DOHH2 (cell line): Measurements from ENCODE around the gene DCAF6.

Experiments
- H3F3A ChIP-seq: fragments of 200-600 bp; sonication (generic), shearing (Covaris generic); 2 replicates; pipeline ENCODE4 v1.6.0; 2016; ENCODE audit warnings: antibody characterized with exemption, mild to moderate bottlenecking; ENCODE audit not compliant: control insufficient read depth, insufficient read depth
- H3K27ac ChIP-seq: fragments of 200-600 bp; sonication (generic); 2 replicates; pipeline ENCODE4 v1.5.1; 2014; ENCODE audit warnings: low read depth, mild to moderate bottlenecking, low read length, moderate library complexity
- H3K27me3 ChIP-seq: fragments of 200-600 bp; sonication (generic); 2 replicates; pipeline ENCODE4 v1.6.1; 2014; ENCODE audit warnings: mild to moderate bottlenecking, low read length, mixed read lengths; ENCODE audit not compliant: control insufficient read depth
- H3K36me3 ChIP-seq: fragments of 200-600 bp; sonication (generic); 2 replicates; pipeline ENCODE4 v1.6.1; 2014; ENCODE audit warnings: mild to moderate bottlenecking, low read length, moderate library complexity, mixed read lengths; ENCODE audit not compliant: control insufficient read depth
- H3K4me1 ChIP-seq: fragments of 200-600 bp; sonication (generic); 2 replicates; pipeline ENCODE4 v1.6.1; 2014; ENCODE audit warnings: mild to moderate bottlenecking, low read length, mixed read lengths; ENCODE audit not compliant: control insufficient read depth
- H3K4me2 ChIP-seq: fragments of 200-600 bp; sonication (generic); 2 replicates; pipeline ENCODE4 v1.6.0; 2014; ENCODE audit warnings: mild to moderate bottlenecking, low read length, moderate library complexity
- H3K4me3 ChIP-seq: fragments of 200-600 bp; sonication (generic); 2 replicates; pipeline ENCODE4 v1.5.1; 2014; ENCODE audit warnings: mild to moderate bottlenecking, low read length, mixed read lengths
- H3K79me2 ChIP-seq: fragments of 200-600 bp; sonication (generic); 2 replicates; pipeline ENCODE4 v1.6.1; 2014; ENCODE audit warnings: mild to moderate bottlenecking, low read length, mixed read lengths; ENCODE audit not compliant: control insufficient read depth
- H3K9me2 ChIP-seq: fragments of 200-600 bp; sonication (generic); replicated peaks from 2 replicates; pipeline ENCODE4 v1.6.1; 2014; ENCODE audit warnings: mild to moderate bottlenecking, low read length, mixed read lengths; ENCODE audit not compliant: control insufficient read depth
- H3K9me3 ChIP-seq: fragments of 200-600 bp; sonication (generic); 2 replicates; pipeline ENCODE4 v1.6.1; 2014; ENCODE audit warnings: antibody characterized with exemption, low read length, mixed read lengths; ENCODE audit not compliant: control insufficient read depth, insufficient read depth
- H4K20me1 ChIP-seq: fragments of 200-600 bp; sonication (generic); 2 replicates; pipeline ENCODE4 v1.6.0; 2014; ENCODE audit warnings: low read depth, mild to moderate bottlenecking, antibody characterized with exemption, low read length, moderate library complexity; ENCODE audit not compliant: control insufficient read depth, insufficient read depth
- CTCF ChIP-seq: fragments of 200-600 bp; sonication (generic); IDR thresholded peaks from one replicate; pipeline ENCODE4 v1.5.1; 2014; ENCODE audit warnings: antibody characterized with exemption, mild to moderate bottlenecking, low read depth, low read length; ENCODE audit not compliant: poor library complexity, severe bottlenecking
- EZH2phosphoT487 ChIP-seq: fragments of 200-600 bp; sonication (generic); IDR thresholded peaks from 2 replicates; pipeline ENCODE4 v1.6.1; 2017; ENCODE audit warnings: borderline replicate concordance, mild to moderate bottlenecking, antibody characterized with exemption, low read length, moderate library complexity, mixed read lengths

Gene DCAF6

DNA sequence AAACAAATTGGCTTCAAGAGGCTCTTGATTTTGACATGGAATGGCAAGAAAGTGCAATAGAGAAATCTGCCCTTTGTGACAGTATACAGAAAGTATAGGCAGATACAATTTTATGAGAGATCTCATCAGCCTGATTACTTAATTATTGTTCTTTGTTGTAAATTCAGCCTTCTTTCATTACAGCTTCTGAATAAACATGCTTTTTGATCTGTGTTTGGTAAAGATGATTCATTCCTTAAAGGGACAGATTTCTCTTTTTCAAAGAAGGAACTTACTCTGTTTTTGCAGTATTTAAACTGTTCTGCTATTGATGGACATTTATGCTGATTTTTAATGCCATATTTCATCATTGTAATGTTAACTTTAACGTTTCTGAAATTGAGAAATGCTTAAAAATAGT lies 14.1 kb downstream of the DCAF6 start:
- Histone ChIP-seq H3K36me3 (peaks cover 19% of the 10 kb centered on the region), H3K4me2 (no peak overlapping the region), H3K27me3 (no peaks in the 10 kb centered on the region), H3K9me2 (no peaks in the 10 kb centered on the region), H3K4me1 (no peaks in the 10 kb centered on the region), H3K79me2 (peaks cover 58% of the 10 kb centered on the region), H3K9me3 (no peaks in the 10 kb centered on the region), H3F3A (no peaks in the 10 kb centered on the region), H3K4me3 (no peak overlapping the region), H4K20me1 (no peaks in the 10 kb centered on the region), H3K27ac (no peak overlapping the region)
- TF ChIP-seq CTCF = no peak
- TF ChIP-seq EZH2phosphoT487 = no peak

- H3K9me2 ChIP-seq = no peaks in the 10 kb centered on the region
- TF ChIP-seq CTCF = no peak
- no peak for TF ChIP-seq EZH2phosphoT487
- no peaks in the 10 kb centered on the region for H3K4me1 ChIP-seq
- H3F3A ChIP-seq = no peaks in the 10 kb centered on the region
- peaks cover 36% of the 10 kb centered on the region for H3K79me2 ChIP-seq
- H4K20me1 ChIP-seq = no peaks in the 10 kb centered on the region
- H3K27ac ChIP-seq = no peak overlapping the region
- no peak overlapping the region for H3K4me2 ChIP-seq
- no peak overlapping the region for H3K4me3 ChIP-seq
- no peaks in the 10 kb centered on the region for H3K27me3 ChIP-seq
- peaks cover 16% of the 10 kb centered on the region for H3K36me3 ChIP-seq
- H3K9me3 ChIP-seq = no peaks in the 10 kb centered on the region
Observed at GRCh38 chr1:167955915-167956314, 19.4 kb downstream of the DCAF6 start.

DNA sequence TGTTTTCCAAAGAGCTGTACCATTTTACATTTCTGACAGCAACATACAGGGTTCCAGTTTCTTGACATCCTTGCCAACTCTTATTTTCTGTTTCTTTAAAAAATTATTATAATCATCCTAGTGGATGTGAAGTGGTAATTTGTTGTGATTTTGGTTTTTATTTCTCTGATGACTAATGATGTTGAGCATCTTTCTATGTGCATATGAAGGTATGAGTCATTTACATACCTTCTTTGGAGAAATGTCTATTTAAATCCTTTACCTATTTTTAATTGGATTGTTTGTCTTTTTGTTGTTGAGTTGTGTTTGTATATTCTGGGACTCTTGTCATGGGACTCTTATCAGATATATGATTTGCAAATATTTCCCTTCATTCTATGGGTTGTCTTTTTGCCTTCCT lies 21.2 kb downstream of the DCAF6 start:
- no peaks in the 10 kb centered on the region for H4K20me1 ChIP-seq
- no peak for TF ChIP-seq EZH2phosphoT487
- no peak for TF ChIP-seq CTCF
- peaks cover 16% of the 10 kb centered on the region for H3K36me3 ChIP-seq
- no peaks in the 10 kb centered on the region for H3K27me3 ChIP-seq
- H3K27ac ChIP-seq = no peak overlapping the region
- no peaks in the 10 kb centered on the region for H3K9me3 ChIP-seq
- no peak overlapping the region for H3K4me2 ChIP-seq
- peaks cover 40% of the 10 kb centered on the region for H3K79me2 ChIP-seq
- H3F3A ChIP-seq = no peaks in the 10 kb centered on the region
- H3K4me3 ChIP-seq = no peak overlapping the region
- H3K9me2 ChIP-seq = no peaks in the 10 kb centered on the region
- no peaks in the 10 kb centered on the region for H3K4me1 ChIP-seq

- H3K4me2 ChIP-seq = no peak overlapping the region
- no peaks in the 10 kb centered on the region for H3F3A ChIP-seq
- H3K27ac ChIP-seq = no peak overlapping the region
- no peaks in the 10 kb centered on the region for H3K27me3 ChIP-seq
- no peaks in the 10 kb centered on the region; the same call in none of the 2 replicates for H3K36me3 ChIP-seq
- H3K79me2 ChIP-seq = peaks cover 22% of the 10 kb centered on the region
- H3K4me1 ChIP-seq = no peaks in the 10 kb centered on the region
- H3K9me3 ChIP-seq = no peaks in the 10 kb centered on the region
- H3K9me2 ChIP-seq = no peaks in the 10 kb centered on the region
- H4K20me1 ChIP-seq = no peaks in the 10 kb centered on the region
- no peak for TF ChIP-seq EZH2phosphoT487
- no peak for TF ChIP-seq CTCF
- no peak overlapping the region for H3K4me3 ChIP-seq
Observed at GRCh38 chr1:167964646-167965045, 28.2 kb downstream of the DCAF6 start.
